ENCODE results near the gene PARD3.

The PARD3 gene

DNA sequence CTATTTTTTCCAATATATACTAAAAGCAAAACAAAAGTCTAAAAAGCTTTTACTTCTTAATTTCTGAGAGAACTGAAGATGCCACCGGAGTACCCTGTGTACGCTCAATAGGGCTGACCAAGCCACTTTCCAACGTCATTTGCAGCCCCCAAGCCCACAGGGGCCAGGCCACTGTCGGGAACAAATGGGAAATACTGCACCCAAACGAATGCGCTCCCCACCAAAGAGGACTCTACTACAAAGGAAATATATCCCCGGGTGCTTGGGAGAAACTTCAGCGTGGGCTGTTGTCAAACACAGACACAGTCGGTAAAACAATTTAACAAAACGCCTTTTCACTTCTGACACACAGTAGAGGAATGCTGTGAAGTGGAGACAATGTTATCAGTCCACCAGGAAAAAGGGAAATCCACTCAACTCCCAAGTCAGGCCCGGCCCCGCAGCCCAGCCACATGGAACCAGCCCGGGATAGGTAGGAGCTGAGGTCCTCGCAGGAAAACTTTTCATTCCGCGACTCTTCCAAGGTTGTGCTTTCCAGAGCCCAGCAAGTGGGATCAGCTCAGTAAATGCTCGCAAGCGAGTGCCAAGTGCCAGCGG, 1.4 kb downstream of the PARD3 start:
- ATAC-seq (no peak), DNase-seq (ENCODE audit: low spot score in 2 of 2) (no peak)
- H3K27ac Mint-ChIP-seq = no peak overlapping the region
- peaks cover 7% of the 10 kb centered on the region for H3K4me1 Mint-ChIP-seq
- H3K36me3 Mint-ChIP-seq = no peaks in the 10 kb centered on the region
- H3K4me3 Mint-ChIP-seq = peak overlapping the region; percentile 3
- H3K9me3 Mint-ChIP-seq = no peaks in the 10 kb centered on the region

DNA sequence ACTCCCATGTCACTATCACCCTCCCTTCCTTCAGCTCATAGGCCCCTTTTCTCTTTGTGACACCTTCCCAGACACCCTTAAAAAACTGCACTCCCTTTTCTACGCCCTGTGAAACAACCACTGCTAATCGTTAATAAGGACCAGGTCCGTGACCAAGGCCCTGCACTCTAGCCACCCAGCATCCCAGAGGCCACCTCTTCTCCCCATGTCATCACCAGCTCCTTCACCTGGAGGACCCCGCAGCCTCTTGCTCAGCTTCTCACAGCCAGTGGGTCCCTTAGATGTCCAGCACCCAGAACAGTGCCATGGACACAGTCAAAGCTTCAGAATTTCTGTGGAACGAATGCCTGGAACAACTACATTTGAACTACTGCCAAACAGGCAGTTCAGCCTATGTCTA, 2.3 kb downstream of the PARD3 start:
- DNase-seq (ENCODE audit: low spot score in 2 of 2) = no peak
- peaks cover 7% of the 10 kb centered on the region for H3K4me1 Mint-ChIP-seq
- H3K9me3 Mint-ChIP-seq = no peaks in the 10 kb centered on the region
- ATAC-seq = no peak
- no peak overlapping the region for H3K4me3 Mint-ChIP-seq
- H3K36me3 Mint-ChIP-seq = no peaks in the 10 kb centered on the region
- no peak overlapping the region for H3K27ac Mint-ChIP-seq

DNA sequence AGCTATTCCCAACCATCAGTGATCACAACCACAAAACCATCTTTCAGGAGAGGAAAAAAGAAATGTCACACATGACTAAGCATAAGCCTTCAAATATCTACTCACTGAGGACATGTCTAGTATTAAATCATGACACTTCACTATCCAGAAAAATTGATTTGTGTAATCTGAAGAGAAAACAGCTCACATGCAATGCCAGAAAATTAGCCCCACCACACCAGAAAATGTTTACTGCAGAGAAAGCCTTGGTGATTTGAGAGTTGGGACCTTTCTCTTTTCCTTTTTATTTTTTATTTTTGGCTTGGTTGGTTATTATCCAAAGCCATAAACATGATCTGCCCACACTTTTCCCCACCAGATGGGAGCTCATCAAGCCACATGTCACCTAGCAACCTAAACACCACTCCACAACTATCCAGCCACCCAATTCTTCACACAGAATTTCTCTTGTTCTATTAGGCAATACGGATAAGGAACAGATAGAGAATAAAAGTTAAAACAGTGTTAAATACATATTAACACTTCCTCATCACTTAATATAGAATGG, 3.1 kb downstream of the PARD3 start:
- no peak for ATAC-seq
- no peaks in the 10 kb centered on the region for H3K9me3 Mint-ChIP-seq
- no peak for DNase-seq (ENCODE audit: low spot score in 2 of 2)
- no peak overlapping the region for H3K4me3 Mint-ChIP-seq
- no peak overlapping the region for H3K27ac Mint-ChIP-seq
- no peaks in the 10 kb centered on the region for H3K36me3 Mint-ChIP-seq
- H3K4me1 Mint-ChIP-seq = peaks cover 7% of the 10 kb centered on the region

DNA sequence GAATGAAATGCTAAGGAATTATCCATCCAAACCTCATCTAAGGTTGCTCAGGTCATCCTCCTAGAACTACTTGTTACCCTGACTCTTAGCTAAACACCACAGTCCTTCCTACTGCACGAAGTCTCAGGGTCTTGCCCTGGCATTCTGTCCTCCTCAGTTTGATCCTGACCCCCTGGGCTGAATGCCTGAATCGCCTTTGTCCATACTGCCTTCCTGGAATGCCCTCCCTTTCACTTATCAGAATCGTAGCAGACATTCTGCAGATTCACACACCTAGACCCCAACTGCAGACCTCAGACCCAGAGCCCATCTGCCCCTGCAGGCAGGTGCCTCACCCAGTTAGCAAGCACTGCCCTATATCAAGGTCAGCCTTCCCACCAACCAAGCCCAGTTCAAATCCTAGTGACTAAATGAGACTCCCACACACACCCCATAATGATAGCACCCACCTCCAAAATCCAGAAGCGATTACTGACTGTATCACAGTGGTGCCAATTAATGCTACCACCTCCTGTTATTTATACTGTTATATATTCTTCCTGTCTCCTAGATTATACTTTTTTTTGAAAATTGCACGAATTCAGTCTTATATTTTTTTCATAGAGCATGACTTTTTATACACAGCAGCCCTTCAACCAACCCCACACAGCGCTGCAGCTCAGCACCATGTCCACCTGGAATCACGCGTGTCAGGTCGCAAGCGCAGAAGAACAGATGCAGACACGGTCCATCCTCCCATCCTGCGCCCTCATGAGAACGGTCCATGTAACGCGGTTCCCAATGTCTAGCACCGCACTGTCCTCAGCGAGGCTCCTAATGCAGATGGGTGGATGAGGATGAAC, 3.7 kb downstream of the PARD3 start:
- no peaks in the 10 kb centered on the region for H3K36me3 Mint-ChIP-seq

DNA sequence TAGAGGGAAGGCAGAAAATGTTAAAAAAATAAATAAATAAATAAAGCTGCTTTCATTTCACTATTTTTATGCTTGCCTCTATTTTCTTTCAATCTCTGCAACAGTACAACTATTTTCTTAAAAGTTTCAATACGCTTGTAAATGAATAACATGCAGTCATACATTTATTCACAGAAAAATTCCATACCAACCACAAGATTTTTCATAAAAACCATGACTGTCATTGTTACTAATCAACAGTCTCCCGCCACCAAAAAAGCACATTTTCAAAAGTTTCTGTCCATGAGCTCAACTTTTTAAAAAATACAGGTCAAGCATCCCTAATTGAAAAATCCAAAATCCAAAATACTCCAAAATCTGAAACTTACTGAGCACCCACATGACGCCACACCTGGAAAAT, 5.3 kb downstream of the PARD3 start:
- Mint-ChIP-seq H3K36me3 (no peaks in the 10 kb centered on the region), H3K27ac (no peak overlapping the region), H3K4me3 (no peak overlapping the region), H3K9me3 (no peaks in the 10 kb centered on the region), H3K4me1 (peaks cover 7% of the 10 kb centered on the region)
- ATAC-seq (no peak), DNase-seq (ENCODE audit: low spot score in 2 of 2) (no peak)

More for the DNA sequence above, 3.7 kb downstream of the PARD3 start:
- H3K4me1 Mint-ChIP-seq = peaks cover 7% of the 10 kb centered on the region
- H3K27ac Mint-ChIP-seq = no peak overlapping the region
- H3K9me3 Mint-ChIP-seq = no peaks in the 10 kb centered on the region
- no peak overlapping the region for H3K4me3 Mint-ChIP-seq
- no peak for DNase-seq (ENCODE audit: low spot score in 2 of 2)
- ATAC-seq = peak; percentile 29

DNA sequence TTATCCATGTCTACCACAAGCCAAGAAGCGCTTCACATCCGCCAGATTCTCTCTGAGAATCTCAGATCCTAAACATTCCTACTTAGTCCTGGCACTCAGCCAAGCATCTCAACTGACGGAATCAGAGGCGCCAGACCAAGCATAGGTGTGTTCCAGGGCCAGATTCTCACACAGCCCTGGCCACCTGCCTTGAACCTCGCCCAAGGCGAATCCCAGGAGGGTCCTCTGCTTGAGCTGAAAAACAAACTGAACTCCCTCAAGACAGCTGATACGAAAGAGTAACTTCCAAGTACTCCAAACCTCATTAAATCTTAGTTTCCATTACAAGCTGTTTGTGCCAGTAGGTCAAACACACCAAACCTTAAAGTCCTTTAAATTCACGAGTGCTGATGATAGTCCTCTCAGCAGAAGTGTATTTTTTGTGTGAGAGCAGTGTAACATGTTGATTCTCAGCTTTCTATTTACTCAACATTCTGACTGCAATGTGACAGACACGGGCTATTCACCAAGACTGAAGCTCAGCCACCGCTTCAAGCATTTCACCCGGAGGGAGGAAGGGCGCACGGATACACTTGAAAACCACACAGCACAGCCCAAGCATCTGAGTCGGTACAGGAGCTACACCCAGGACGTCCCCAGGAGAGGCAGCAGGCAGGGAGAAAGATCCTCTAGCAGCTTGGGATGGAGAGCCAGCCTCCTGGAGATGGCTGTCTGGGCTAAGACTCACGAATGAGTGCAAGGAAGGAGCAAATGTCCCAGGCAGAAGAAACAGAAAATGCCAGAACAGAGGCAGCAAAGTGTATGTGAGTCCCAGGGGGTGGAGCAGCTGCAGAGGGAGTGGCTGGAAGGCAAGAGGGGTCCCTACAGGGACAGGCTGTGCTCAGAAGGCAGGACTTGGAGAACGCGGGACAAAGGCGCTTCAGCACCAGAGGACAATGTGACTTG, 6.0 kb downstream of the PARD3 start:
- ATAC-seq (no peak), DNase-seq (ENCODE audit: low spot score in 2 of 2) (no peak)
- H3K27ac Mint-ChIP-seq = no peak overlapping the region
- H3K36me3 Mint-ChIP-seq = no peaks in the 10 kb centered on the region
- no peaks in the 10 kb centered on the region for H3K9me3 Mint-ChIP-seq
- no peak overlapping the region for H3K4me3 Mint-ChIP-seq
- H3K4me1 Mint-ChIP-seq = peaks cover 7% of the 10 kb centered on the region

DNA sequence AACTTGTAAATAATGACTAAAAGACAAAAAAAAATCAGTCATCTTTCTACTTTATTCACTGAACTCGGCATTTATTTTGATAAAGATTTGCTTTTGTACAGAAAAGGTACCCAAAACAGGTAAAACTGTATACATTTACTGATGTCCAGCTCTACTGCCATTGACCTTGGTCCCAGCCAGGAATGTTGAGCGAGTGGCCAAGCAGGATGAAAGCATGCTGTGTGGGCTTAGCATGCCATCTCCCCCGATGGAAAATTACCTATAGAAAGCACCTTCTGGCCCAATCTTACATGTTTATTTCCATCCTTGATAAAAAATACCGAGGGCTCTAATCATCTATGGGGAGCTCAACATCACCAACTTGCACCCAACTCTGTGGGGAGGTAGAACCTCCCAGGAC, 6.8 kb downstream of the PARD3 start:
- DNase-seq (ENCODE audit: low spot score in 2 of 2) (no peak), ATAC-seq (no peak)
- Mint-ChIP-seq H3K27ac (no peak overlapping the region), H3K36me3 (no peaks in the 10 kb centered on the region), H3K9me3 (no peaks in the 10 kb centered on the region), H3K4me3 (no peak overlapping the region), H3K4me1 (peaks cover 7% of the 10 kb centered on the region)

DNA sequence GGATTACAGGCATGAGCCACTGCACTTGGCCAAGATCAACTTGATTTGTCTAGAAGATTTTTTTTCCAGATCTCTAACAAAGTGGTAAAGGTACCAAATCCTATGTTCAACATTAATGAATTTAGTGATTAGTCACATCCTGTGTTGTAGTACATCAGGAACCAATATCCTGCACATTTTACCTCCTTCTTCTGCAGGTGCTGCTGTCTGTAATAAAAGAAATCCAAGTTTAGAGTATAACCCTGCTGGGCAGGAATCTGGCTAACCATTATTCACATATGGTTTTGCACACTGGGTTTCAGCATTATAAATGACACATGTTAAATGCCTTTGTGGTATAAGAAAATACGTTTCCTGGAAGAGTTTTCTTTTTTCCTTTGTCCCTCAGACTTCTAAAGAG, 10.8 kb downstream of the PARD3 start:
- no peak overlapping the region for H3K27ac Mint-ChIP-seq
- no peak for DNase-seq (ENCODE audit: low spot score in 2 of 2)
- H3K36me3 Mint-ChIP-seq = no peaks in the 10 kb centered on the region
- ATAC-seq = no peak
- H3K4me1 Mint-ChIP-seq = peaks cover 4% of the 10 kb centered on the region
- no peak overlapping the region for H3K4me3 Mint-ChIP-seq
- no peaks in the 10 kb centered on the region for H3K9me3 Mint-ChIP-seq

DNA sequence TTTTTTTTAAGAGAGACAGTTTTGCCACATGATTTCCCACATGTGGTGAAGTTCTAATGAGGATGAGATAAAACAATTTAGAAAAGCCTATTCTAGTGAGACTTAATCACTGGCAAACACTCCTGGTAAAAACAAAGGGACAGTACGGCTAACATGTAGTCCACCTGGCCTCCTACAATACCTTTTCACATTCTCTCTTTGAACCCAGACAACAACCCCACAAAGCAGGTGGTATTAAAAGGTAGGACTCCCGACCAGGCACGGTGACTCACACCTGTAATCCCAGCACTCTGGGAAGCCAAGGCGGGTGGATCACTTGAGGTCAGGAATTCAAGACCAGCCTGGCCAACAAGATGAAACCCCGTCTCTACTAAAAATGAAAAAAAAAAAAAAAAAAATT, 12.4 kb downstream of the PARD3 start:
- no peak overlapping the region for H3K27ac Mint-ChIP-seq
- H3K9me3 Mint-ChIP-seq = no peaks in the 10 kb centered on the region
- DNase-seq (ENCODE audit: low spot score in 2 of 2) (no peak), ATAC-seq (no peak)
- no peaks in the 10 kb centered on the region for H3K4me1 Mint-ChIP-seq
- H3K4me3 Mint-ChIP-seq = no peak overlapping the region
- no peaks in the 10 kb centered on the region for H3K36me3 Mint-ChIP-seq

DNA sequence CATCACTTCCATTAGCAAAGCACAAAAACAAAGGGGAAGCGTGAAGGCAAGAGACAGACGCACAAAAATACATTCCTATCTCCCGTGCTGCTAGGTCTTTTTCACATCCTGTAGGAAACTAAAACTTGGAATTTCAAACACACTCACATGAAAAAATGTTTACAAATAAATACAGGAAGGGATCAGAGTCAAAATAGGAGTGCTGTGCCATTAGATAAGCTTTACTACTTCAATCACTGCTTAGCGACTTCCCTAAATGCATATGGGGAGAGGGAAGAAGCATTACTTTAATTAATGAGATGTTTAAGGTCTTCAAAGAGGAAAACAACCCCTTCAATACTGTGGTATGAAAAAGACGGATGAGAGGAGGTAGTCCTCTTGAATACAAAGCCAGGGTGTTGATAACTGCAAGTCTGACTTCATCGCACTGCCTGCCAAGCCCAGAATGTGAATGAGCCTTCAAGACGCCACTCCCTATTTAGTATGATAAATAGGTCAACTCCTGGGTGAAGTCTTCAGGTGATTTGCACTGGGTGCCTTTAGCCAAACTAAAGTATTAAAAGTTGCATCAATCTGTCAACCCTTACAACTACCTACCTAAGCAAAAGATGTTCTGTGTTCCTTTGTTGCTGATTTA, 13.9 kb downstream of the PARD3 start:
- Mint-ChIP-seq H3K36me3 (no peaks in the 10 kb centered on the region), H3K9me3 (no peaks in the 10 kb centered on the region), H3K27ac (no peak overlapping the region), H3K4me3 (no peak overlapping the region), H3K4me1 (no peaks in the 10 kb centered on the region)
- ATAC-seq (no peak), DNase-seq (ENCODE audit: low spot score in 2 of 2) (no peak)

DNA sequence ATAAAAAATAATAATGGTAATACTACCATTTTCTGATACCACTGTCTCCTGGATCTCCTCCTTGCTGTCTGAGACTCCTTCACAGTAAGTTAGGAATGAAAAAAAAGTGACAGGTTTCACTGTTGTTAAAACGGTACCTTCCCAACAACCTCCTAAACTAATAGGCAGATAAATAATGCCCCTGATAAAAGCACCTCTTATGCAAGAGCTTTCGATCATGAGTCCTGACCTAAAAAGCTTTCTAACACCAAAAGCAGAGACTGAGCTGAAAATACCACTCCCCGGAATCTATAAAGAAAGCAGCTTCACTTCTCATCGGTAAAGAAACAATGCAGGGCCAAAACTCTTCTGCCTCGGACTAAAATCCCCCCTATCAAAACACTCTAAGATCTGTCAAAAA, 14.5 kb downstream of the PARD3 start:
- no peak for DNase-seq (ENCODE audit: low spot score in 2 of 2)
- no peak for ATAC-seq
- Mint-ChIP-seq H3K4me1 (no peaks in the 10 kb centered on the region), H3K27ac (no peak overlapping the region), H3K4me3 (no peak overlapping the region), H3K36me3 (no peaks in the 10 kb centered on the region), H3K9me3 (no peaks in the 10 kb centered on the region)

DNA sequence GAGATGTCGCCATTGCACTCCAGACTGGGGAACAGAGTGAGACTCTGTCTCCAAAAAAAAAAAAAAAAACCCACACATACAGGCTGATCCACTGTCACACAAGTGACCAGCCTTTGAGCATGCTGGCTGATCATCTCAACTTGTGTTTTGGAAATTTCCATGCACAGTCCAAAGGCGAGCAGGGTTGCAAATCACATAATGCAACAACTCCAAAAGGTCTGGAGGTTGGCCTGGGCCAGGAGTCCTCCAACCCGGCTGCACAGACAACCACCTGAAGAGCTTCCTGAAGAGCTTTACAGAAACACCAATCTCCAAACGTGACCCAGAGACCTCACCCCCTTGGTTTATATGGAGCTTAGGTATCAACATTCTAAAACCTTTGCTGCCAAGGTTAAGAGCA, 16.4 kb downstream of the PARD3 start:
- no peaks in the 10 kb centered on the region for H3K9me3 Mint-ChIP-seq
- DNase-seq (ENCODE audit: low spot score in 2 of 2) = no peak
- no peak overlapping the region for H3K27ac Mint-ChIP-seq
- no peaks in the 10 kb centered on the region for H3K36me3 Mint-ChIP-seq
- no peaks in the 10 kb centered on the region for H3K4me1 Mint-ChIP-seq
- no peak overlapping the region for H3K4me3 Mint-ChIP-seq
- ATAC-seq = no peak

DNA sequence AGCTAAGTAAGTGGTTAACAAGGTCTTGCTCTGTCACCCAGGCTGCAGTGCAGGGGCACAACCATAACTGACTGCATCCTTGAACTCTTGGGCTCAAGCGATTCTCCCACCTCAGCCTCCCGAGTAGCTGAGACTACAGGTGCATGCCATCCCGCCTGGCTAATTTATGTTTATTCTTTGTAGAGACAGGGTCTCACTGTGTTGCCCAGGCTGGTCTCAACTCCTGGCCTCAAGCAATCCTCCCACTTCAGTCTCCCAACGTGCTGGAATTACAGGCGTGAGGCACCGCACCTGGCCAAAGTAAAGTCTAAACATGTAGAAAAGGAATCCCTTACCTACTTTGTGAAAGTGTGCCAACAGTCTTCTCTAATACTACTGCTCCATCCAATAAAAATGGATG, 17.9 kb downstream of the PARD3 start:
- Mint-ChIP-seq H3K27ac (no peak overlapping the region), H3K36me3 (no peaks in the 10 kb centered on the region), H3K9me3 (no peaks in the 10 kb centered on the region), H3K4me1 (no peaks in the 10 kb centered on the region), H3K4me3 (no peak overlapping the region)
- ATAC-seq (no peak), DNase-seq (ENCODE audit: low spot score in 2 of 2) (no peak)

DNA sequence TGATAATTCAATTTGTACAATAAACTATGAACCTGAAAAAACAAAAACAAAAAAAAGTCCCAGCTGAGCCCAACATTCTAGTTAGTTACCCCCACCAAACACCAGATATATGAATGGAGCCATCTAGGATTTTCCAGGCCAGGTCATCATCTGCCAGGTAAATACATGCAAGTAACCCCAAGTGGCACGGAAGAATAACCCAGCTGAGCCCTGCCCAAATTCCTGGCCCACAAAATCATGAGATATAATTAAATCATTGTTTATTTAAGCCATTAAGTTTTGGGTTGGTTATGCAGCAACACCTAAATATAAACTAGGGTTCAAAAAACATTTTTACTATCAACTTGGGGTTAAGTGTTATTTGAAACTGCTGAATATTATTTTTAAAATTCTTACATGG, 19.0 kb downstream of the PARD3 start:
- Mint-ChIP-seq H3K9me3 (no peaks in the 10 kb centered on the region), H3K36me3 (no peaks in the 10 kb centered on the region), H3K4me3 (no peak overlapping the region), H3K4me1 (no peaks in the 10 kb centered on the region), H3K27ac (no peak overlapping the region)
- no peak for ATAC-seq
- no peak for DNase-seq (ENCODE audit: low spot score in 2 of 2)

DNA sequence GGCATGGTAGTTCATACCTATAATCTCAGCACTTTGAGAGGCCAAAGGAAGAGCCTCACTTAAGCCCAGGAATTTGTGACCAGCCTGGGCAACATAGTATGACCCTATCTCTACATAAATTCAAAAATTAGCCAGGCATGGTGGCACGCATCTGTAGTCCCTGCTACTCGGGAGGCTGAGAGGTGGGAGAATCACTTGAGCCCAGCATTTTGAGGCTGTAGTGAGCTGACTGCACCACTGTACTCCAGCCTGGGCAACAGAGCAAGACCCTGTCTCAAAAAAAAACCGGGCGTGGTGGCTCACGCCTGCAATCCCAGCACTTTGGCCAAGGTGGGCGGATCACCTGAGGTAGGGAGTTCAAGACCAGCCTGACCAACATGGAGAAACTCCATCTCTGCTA, 19.8 kb downstream of the PARD3 start:
- H3K36me3 Mint-ChIP-seq = no peaks in the 10 kb centered on the region
- no peak for ATAC-seq
- no peaks in the 10 kb centered on the region for H3K9me3 Mint-ChIP-seq
- H3K4me1 Mint-ChIP-seq = no peaks in the 10 kb centered on the region
- no peak overlapping the region for H3K4me3 Mint-ChIP-seq
- no peak overlapping the region for H3K27ac Mint-ChIP-seq
- DNase-seq (ENCODE audit: low spot score in 2 of 2) = no peak

Data from stimulated activated effector memory CD8-positive, alpha-beta T cell treated with anti-CD3 and anti-CD28 coated beads, Interleukin-12 subunit alpha, Interleukin-12 subunit beta, amount 100 ng/mL, for 72 hours (primary cell).